Activated gamma-delta T cell treated with Interleukin-2 at 50 U/mL for 16 hours (primary cell): ENCODE data around the gene TLDC2.
A peak's percentile ranks its signal among the peaks of the same experiment; 100 is the strongest.
"Not testable (repeated sequence)": the region's sequence is repeated elsewhere in the genome, so short reads cannot be mapped to it uniquely, and the experiment has no call there.

ENCODE experiments used
- DNase-seq: peaks from one replicate; pipeline ENCODE4 v3.0.0-alpha.2; 2020

The TLDC2 gene

DNA sequence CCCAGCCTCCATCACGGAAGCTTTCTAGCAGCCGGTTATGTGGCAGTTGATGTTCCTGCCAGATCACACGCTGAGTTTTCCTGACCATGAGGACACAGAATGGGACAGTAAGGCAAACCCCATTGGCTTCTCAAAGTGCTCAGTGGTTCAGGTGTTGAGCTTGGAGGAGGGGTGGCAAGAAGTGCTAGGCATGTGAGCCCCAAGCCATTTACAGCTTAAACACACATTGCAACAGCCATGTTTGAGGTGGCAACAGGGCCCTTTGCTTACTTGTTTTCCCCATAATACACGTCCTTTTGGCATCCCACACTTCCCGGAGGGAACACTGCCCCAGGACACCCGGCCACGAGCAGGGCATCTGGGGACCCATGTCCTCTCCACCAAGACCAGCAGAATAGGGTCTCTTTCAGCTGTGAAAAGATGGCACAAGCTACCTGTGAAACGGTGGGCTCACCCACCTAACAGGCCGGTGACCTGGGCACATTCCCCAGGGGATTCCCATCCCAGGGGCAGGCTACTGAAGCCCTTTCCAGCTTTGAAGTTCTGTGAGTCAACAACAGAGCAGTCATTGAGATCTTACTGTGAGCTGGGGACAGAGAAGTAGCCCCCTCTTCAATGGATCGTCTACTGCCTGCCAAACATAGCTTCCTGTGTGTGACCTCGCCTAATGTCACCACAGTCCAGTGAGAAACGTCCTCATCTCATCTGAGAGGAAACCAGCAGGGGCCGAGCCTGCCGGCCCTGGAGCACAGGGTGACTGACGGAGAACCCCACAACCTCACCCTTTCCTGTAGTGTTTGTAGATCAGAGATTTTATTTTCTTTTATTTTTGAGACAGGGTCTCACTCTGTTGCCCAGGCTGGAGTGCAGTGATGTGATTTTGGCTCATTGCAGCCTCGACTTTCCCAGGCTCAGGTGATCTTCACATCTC lies 4.0 kb upstream of the TLDC2 start:
- DNase-seq = no peak

DNA sequence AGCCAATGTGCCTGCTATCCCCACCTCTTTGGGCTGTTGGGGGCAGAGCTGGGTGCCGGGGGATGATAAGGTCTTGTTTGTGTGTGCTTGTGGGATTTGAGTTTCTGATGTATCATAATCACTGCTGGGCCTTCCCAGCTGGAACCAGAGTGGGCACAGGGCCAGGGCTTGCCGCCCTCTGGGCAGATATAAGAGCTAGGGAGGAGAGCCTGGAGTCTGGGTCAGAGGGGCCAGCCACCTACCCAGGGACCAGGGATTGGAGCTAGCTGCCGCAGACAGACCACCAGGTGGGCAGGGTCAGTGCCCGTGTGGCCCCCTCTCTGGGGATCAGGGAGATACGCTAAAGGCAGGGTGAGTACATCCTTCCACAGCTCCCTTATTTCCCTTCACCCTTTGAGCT lies 3.1 kb upstream of the TLDC2 start:
- no peak for DNase-seq

DNA sequence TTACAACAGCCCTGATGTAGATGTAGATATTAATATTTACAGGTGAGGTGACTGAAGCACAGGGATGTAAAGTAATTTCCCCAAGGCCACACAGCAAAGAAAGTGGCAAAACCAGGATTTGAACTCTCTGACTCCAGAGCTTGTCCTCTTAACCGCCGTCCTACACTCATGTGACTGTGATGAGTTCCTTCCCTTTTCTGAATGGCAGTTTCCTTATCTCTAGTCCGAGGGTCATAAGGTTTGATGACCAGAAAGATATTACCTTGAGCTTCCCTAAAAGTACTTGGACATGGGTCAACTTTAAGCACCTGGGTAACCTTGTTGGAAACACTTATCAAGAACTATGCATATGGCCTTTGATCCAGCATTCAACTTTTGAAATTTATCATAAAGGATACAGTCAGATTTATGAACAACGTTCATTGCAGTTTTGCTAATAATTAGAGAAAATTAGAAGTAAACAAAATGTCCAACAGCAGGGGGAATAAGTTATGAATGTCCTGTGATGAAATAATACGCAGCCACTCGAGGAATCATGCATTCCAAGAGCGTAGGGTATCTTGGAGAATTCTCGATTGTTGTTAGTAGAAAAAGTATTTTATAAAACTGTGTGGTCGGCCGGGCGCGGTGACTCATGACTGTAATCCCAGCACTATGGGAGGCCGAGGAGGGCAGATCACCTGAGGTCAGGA lies 2.3 kb upstream of the TLDC2 start:
- DNase-seq = no peak

DNA sequence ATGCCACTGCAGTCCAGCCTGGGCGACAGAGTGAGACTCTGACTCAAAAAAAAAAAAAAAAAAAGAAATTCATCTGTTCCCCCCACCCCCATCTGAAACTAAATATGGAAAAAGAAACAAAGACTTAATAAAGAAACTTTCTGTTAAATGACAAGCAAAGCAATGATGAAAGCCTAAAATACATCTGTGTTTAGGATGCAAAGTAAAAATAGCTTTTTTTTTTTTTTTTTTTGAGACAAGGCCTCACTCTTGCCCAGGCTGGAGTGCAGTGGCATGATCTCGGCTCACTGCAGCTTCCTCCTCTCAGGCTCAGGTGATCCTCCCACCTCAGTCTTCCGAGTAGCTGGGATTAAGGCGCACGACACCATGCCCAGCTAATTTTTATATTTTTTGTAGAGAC lies 845 bp upstream of the TLDC2 start:
- DNase-seq = not testable (repeated sequence)

DNA sequence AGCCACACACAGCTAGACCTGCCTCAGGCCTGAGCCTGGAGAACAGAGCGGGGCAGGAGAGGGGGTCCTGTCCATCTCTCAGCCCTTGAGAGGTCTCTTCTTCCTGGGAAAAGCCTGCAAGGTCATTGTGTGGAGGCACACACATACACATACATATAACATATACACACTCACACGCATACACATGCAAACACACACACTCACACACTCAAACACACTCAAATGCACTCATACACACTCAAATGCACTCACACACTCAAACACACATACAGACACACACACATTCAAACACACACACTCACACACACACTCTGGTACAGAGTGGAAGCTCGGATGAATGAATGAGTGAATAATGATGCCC lies 515 bp downstream of the TLDC2 start:
- no peak for DNase-seq

DNA sequence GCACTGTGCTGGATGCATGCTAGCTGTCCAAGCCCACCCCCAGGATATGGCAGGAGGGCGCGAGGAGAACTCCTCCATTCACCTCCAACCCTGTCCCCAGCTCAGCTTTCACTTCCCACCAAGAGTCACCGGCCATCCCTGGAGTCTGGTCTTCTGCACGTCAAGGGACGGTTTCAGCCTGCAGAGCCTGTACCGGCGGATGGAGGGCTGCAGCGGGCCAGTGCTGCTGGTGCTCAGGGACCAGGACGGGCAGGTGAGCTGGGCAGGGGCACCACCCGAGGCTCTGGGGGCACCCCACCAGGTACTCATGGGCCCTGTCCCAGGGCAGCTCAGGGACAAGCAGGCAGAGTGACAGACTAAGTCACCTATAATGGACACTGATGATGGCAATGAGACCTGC lies 3.0 kb downstream of the TLDC2 start:
- no peak for DNase-seq

DNA sequence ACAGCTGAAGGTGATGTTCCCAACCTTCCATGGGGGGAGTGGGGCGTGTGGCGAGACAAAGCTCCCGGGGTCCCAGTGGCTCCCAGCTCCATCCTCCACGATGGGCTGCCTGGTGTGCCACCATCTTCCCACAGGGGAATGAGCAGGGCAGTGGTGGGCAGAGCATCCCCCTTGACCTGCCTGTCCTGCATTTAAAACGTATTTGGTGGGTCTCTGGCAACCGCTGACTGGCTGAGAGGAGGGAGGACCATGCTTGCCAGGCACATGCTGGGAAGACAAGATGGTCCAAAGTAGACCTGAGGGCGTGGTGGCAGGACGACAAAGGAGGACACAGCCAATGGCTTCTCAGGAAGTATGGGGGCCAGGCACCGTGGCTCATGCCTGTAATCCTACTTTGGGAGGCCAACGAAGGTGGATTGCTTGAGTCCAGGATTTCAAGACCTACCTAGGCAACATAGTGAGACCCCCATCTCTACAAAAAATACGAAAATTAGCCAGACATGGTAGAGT lies 4.9 kb downstream of the TLDC2 start:
- no peak for DNase-seq

DNA sequence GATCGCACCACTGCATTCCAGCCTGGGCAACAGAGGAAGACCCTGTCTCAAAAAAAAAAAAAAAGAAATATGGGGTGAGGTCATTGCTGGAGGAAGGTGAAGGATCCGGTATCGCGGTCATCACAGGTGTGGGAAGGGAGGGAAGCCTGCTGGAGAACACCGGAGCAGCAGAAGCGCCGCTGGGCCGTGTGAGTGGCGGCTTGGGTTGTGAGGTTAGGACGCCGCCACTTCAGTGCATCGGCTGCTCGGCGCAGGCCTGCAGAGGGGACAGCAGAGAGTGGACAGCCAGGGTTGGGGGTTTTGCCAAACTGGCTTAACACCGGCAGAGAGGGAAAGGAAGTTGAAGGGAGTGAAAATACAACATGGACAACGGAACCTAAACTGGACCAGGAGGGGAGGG lies 5.4 kb downstream of the TLDC2 start:
- DNase-seq = no peak

DNA sequence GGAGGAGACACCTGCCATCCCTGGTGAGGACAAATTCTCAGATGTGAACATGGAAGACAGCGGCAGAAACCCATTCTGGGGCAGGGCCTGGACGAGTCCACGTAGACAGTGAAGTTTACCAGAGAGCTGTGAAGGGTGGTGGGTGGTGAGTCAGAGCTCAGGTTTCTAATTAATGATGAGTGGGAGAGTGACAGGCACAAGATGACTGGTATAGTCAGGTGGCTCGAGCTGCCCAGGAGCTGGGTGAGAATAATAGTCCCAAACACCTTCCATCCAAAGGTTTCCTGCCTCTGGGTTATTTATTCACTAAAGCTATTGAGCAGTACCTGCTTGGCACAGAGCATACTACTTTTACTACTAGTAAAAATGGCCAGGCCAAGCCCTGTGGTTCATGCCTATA lies 6.0 kb downstream of the TLDC2 start:
- DNase-seq = no peak

DNA sequence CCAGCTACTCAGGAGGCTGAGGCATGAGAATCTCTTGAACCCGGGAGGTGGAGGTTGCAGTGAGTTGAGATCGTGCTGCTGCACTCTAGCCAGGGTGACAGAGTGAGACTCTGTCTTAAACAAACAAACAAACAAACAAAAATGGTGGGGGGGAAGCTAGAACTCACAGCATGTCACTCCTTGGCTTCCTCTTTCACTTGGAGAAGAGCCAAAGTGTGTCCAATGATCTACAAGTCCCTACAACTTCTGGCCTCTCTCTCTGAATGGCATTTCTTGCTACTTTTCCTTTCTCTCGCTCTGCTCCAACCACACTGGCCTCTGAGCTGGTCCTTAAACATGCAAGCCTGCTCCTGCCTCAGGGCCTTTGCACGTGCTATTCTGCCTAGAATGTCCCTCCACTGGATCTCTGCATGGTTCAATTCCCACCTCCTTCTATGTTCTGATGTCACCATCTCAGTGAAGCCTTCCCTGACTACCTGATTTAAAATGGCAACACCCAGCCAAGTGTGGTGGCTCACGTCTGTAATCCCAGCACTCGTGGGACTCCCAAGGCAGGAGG lies 8.1 kb downstream of the TLDC2 start:
- no peak for DNase-seq

DNA sequence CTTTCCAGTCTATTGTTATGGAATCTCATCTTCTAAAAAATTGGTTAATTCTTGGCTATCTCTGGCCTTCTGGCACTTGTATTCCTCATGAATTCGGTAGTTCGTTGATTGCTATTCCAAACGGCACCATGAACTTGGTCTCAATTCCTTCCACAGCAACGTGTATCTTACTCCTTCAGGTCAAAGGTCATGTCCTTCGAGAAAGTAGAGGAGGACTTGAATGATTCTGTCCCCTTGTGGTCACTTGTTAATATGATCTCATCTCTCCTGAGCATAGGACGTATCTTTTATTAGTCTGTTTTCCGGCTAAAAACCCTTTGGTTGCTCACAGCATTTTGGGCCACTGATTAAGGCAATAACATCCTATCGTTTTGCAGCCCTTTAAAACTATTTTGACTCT lies 9.4 kb downstream of the TLDC2 start:
- DNase-seq = no peak

DNA sequence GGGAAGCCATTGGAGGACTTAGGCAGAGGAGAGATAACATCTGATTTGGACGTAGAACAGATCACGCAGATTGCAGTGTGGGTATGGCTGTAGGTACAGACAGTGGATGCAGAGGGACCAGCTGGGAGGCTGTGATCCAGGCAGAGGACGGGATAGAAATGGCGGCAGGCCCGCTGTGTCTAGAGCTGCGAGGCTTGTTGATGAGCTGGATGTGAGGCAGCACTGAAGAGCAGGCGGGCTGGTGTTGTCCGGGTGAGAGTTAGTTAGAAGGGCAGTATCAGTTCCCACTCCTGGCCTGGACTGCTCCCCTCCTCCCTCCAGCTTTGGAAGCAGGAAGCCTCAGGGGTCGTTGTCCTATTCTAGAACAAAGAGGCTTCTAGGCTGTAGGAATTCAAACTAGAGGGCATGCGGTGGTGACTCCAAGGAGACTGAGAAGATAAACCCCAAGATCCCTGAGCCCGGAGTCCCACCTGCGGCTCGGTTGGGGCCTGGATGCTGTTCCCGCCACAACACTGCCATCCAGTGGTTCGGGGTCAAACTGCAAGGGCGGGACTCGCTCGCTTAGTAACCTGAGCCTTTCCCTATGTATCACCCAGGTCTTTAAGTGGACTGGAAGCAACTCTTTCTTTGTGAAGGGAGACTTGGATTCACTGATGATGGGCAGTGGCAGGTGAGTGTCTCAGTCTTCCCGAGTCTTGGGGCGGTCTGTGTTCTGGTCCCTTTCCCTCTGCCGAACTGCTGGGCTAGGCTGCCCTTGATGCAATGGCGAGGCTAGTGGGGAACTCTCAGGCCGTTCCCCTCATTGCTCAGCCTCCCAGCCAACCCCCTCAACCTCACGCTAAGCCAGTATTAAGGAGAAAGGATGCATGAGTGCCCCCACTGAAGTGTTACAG lies 11.2 kb downstream of the TLDC2 start:
- DNase-seq = peak; percentile 78

DNA sequence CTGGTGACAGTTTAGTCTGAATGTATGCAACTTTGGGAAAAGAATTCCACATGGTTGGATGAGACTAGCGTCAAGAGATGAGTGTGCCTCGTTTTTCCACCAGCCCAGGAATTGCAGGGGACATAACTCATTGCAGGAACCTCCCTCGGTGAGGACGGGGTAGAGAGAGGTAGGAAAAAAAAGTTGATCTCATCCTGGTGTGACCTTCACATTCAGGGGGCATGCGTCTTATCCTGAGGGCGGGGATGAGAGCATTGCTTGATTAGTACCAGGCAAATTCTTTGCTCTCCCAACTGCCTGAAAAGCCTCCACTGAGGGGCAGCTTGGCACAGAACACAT lies 11.8 kb downstream of the TLDC2 start:
- no peak for DNase-seq

DNA sequence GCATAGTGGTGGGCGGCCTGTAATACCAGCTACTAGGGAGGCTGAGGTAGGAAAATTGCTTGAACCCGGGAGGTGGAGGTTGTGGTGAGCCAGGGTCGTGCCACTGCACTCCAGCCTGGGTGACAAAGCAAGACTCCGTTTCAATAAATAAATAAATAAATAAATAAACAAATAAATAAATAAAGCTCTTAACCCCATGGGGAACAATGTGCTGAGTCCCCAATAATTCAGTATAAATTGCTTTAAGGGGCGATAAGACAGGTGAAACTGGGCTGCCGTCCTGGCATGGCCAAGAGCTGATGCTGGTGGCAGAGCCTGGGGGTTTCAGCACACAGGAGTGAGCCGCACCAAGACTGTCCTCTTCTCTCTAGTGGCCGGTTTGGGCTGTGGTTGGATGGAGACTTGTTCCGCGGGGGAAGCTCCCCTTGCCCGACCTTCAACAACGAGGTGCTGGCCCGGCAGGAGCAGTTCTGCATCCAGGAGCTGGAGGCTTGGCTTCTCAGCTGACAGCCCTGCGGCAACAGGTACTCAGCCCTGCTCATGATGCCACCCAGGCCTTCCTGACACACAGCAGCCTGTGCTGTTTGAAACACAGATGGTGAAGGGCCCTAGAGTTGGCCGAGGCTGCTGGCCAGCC lies 13.1 kb downstream of the TLDC2 start:
- DNase-seq = no peak

DNA sequence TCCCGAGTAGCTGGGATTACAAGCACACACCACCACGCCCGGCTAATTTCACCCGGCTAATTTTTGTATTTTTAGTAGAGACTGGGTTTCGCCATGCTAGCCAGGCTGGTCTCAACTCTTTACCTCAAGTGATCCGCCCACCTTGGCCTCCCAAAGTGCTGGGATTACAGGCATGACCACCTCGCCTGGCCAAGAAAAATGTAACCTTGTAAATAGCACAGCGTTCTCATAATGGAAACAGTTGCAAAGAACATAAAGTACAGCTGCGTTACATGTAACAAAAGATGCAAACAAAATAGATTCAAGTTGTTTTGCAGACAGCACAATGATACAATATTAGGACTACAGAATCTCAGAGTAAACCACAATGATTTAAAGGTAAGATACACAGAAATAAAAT lies 14.6 kb downstream of the TLDC2 start:
- DNase-seq = no peak

DNA sequence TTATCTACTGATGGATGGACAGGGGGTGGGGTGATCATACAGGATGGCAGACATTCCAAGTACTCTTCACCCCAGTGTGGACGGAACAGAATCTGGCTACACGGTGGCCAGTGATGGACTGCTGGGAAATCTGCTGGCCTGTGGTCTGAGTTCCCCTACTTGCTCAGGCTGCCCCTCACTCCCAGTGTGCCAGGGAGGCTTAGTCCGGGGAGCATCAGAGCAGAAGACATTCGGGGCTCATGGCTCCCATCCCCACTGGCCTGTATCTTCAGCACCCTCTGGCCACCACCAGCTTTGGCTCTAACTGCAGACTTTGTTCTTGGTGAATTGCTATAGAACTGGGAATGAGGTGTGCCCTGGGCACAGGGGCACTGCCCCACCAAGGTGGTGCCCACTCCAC lies 15.3 kb downstream of the TLDC2 start:
- DNase-seq = no peak

DNA sequence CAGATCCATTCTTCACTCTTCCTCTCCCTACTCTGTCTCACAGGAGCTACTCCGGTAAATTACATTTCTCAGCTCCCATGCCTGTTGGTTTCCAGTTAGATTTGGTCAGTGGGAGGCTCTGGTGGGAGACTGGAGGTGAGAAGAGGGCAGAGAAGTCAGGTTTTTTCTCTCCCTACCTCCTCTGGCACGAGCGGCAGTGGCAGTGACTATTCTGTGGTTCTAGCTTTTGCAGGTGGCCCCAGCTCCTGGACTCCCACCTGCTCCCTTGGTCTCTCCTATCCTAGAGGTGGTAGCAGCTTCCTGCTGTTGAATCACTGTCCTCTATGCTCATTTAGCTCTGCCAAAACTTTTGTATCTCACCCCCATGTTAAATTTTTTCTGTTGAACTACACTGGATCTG lies 17.9 kb downstream of the TLDC2 start:
- no peak for DNase-seq

DNA sequence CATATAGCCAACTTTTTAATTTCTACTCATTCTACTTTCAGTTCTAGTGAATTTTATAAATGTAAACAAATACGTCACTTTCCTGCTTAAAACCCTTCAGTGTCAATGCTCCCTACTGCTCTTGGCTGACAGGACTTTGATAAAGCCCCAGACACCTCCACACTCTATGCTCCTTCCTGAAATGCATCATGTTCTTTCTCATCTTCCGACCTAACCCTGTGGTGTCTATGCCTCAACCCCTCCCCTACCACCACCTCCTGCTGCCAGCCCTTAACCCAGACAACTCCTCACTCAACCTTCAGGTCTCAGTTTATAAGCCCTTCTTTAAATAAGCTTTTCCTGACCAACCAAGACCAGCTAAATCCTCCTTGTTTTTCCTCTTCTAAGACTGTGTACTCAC lies 19.1 kb downstream of the TLDC2 start:
- no peak for DNase-seq

DNA sequence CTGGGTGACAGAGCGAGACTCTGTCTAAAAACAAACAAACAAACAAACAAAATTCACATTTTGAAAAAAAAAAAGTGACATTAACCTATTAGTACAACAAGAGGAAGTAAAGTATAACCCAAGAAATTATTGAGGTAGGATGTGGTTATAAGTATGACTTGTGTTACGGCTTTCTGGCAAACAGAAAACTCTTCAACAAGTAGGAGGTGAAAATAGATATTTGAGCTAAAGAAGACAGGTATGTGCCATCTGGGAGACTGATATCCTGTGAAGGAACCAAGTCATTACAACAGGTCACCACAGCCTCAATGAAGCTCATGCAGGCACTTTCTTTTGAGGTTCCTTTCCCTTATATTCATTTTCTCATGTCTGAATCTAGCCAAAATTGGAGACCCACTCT lies 28.8 kb downstream of the TLDC2 start:
- DNase-seq = no peak

DNA sequence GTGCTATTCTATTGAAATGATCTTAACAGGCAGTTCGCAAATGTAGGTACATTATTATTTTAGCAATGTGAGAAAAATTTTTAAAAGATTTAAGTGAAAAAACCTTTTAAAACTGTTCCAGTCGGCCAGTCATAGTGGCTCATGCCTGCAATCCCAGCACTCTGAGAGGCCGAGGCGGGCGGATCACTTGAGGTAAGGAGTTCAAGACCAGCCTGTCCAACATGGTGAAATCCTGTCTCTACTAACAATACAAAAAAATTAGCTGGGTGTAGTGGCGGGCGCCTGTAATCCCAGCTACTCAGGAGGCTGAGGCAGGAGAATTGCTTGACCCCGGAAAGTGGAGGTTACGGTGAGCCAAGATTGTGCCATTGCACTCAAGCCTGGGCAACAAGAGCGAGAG lies 29.6 kb downstream of the TLDC2 start:
- DNase-seq = not testable (repeated sequence)

DNA sequence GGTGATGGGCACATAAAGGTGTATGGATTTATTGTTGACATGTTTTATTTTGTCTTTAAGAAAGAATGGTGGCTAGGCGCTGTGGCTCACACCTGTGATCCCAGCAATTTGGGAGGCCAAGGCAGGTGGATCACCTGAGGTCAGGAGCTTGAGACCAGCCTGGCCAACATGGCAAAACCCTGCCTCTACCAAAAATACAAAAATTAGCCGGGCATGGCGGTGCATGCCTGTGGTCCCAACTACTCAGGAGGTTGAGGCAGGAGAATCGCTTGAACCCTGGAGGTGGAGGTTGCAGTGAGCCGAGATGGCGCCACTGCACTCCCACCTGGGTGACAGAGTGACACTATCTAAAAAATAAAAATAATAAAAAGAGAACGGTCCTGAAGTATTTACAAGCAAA lies 30.1 kb downstream of the TLDC2 start:
- not testable (repeated sequence) for DNase-seq

DNA sequence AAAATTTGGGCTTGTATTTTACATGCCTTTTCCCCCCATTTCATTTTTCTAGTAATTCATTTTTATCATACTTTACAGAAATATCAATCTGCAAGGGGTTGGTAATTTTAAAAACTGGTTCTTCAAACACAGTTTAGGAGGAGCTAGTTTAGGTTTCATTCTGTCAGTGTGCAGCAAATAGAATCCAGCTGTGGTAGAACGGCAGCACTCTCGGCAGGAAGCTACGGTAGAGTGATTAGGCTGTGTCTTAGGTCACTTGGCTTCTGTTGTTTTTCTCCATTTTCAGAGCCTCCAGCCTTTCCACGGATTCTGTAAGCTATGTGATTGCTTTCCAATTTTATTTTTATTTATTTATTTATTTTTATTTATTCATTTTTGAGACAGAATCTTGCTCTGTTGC lies 32.7 kb downstream of the TLDC2 start:
- no peak for DNase-seq

DNA sequence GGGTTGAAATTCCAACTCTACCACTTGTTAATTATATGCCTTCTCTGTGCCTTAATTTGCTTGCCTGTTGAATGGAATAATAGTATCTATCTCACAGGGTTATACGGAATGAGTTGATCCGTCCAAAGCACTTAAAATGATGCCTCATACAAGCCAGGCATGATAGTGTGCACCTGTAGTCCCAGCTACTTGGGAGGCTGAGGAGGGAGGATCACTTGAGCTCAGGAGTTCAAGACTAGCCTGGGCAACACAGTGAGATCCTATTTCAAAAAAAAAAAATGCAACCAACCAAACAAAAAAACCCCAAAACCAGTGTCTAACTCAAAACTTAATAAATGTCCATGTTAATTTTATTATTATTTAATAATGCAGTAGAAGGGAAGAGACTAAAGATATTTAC lies 40.3 kb downstream of the TLDC2 start:
- DNase-seq = no peak
